H1 (cell line): ENCODE measurements around the gene SLC25A21. TPM values are rescaled to one million over a fixed set of nuclear protein-coding genes. Genes with fewer than 3 reads are reported as not detected.

Source experiments
- CTCF ChIA-PET: fragments of 300-600 bp; sonication (Branson Sonifier 250); formaldehyde crosslinking; loops from one replicate; lab custom pipeline; 2021; ENCODE audit not compliant: partially characterized antibody; lab: Charles Lee
- POLR2A ChIA-PET: fragments of 300-600 bp; sonication (Branson Sonifier 250); formaldehyde crosslinking; loops from one replicate; lab custom pipeline; 2021; ENCODE audit warnings: inconsistent platforms; ENCODE audit not compliant: partially characterized antibody; lab: Charles Lee
- DNase-seq, 2 experiments: peaks; one replicate each; pipeline versions ENCODE4 v3.0.0 to v3.0.0-alpha.2; 2010 to 2022; ENCODE audit warnings: low spot score in 2 of 2, low read depth in 1 of 2, mixed read lengths in 1 of 2
- FAIRE-seq: peaks from 2 replicates; lab custom pipeline; 2011; peaks lifted over from hg19 to GRCh38; lab: Jason Lieb, UNC
- H2AFZ ChIP-seq: 2 replicates; pipeline ENCODE4 v1.8.1; 2012; ENCODE audit warnings: low read length, inconsistent platforms
- H2AK5ac ChIP-seq: 2 replicates; pipeline ENCODE4 v1.6.1; 2013; ENCODE audit warnings: low read depth, low read length
- H2BK120ac ChIP-seq: replicated peaks from 2 replicates; pipeline ENCODE3; 2013; ENCODE audit warnings: low read depth, low read length, inconsistent platforms
- H2BK12ac ChIP-seq: 2 replicates; pipeline ENCODE4 v1.6.1; 2013; ENCODE audit warnings: low read depth, low read length
- H2BK15ac ChIP-seq: 2 replicates; pipeline ENCODE4 v1.6.1; 2013; ENCODE audit warnings: low read length
- H2BK20ac ChIP-seq: 2 replicates; pipeline ENCODE4 v1.6.1; 2013; ENCODE audit warnings: low read length
- H2BK5ac ChIP-seq: 2 replicates; pipeline ENCODE4 v1.6.1; 2013; ENCODE audit warnings: low read depth, low read length
- H3K14ac ChIP-seq: 2 replicates; pipeline ENCODE4 v1.6.1; 2013; ENCODE audit warnings: inconsistent platforms; ENCODE audit not compliant: insufficient read length
- H3K18ac ChIP-seq: 2 replicates; pipeline ENCODE4 v1.6.1; 2013; ENCODE audit warnings: low read length; ENCODE audit errors: extremely low read depth
- H3K23ac ChIP-seq: 2 replicates; pipeline ENCODE4 v1.6.1; 2013; ENCODE audit warnings: inconsistent platforms; ENCODE audit not compliant: insufficient read length
- H3K23me2 ChIP-seq: 2 replicates; pipeline ENCODE4 v1.6.1; 2013; ENCODE audit warnings: low read depth, low read length
- H3K27ac ChIP-seq: 2 replicates; pipeline ENCODE4 v1.6.1; 2011; ENCODE audit warnings: low read depth, low read length, inconsistent platforms
- H3K27me3 ChIP-seq, 4 experiments: replicated peaks in 1 of 4; 1 replicate in 1 of 4; 2 replicates in 3 of 4; pipeline versions ENCODE4 v1.6.1 to v1.8.1; 2011 to 2013; ENCODE audit warnings: low read length in 3 of 4, mild to moderate bottlenecking in 3 of 4, inconsistent platforms in 2 of 4, mixed read lengths in 2 of 4, moderate library complexity in 1 of 4; ENCODE audit not compliant: control insufficient read depth in 3 of 4, insufficient read depth in 3 of 4; ENCODE audit errors: extremely low read depth in 1 of 4
- H3K36me3 ChIP-seq, 4 experiments: 2 replicates each; pipeline versions ENCODE4 v1.6.1 to v1.8.1; 2011 to 2013; ENCODE audit warnings: mild to moderate bottlenecking in 4 of 4, low read length in 3 of 4, moderate library complexity in 2 of 4, control low read depth in 1 of 4, inconsistent platforms in 1 of 4; ENCODE audit not compliant: insufficient read depth in 4 of 4, control insufficient read depth in 2 of 4
- H3K4ac ChIP-seq: replicated peaks from 2 replicates; pipeline ENCODE3; 2013; ENCODE audit warnings: low read length, low read depth, mixed read lengths, inconsistent platforms; ENCODE audit not compliant: insufficient read length
- H3K4me1 ChIP-seq, 4 experiments: replicated peaks in 1 of 4; 1 replicate in 1 of 4; 2 replicates in 3 of 4; pipeline versions ENCODE4 v1.6.1 to v1.8.1; 2011 to 2013; ENCODE audit warnings: low read length in 3 of 4, inconsistent platforms in 2 of 4, mixed read lengths in 1 of 4; ENCODE audit not compliant: insufficient read depth in 4 of 4, control insufficient read depth in 3 of 4
- H3K4me2 ChIP-seq, 2 experiments: 2 replicates each; pipeline versions ENCODE4 v1.6.1 to v1.8.1; 2011 to 2013; ENCODE audit warnings: low read depth in 2 of 2, low read length in 2 of 2, control low read depth in 1 of 2, inconsistent platforms in 1 of 2, mild to moderate bottlenecking in 1 of 2; ENCODE audit not compliant: insufficient read depth in 1 of 2
- H3K4me3 ChIP-seq, 4 experiments: fragments of 200-600, 300-600 bp in 1 of 4; sonication (generic), shearing (Covaris generic), sonication (Bioruptor Twin) in 1 of 4; 2 replicates each; pipeline versions ENCODE4 v1.5.1 to v1.8.1; 2011 to 2016; ENCODE audit warnings: low read length in 4 of 4, low read depth in 3 of 4, control low read depth in 2 of 4, inconsistent platforms in 2 of 4, mild to moderate bottlenecking in 2 of 4, mixed read lengths in 1 of 4, moderate library complexity in 1 of 4; ENCODE audit not compliant: insufficient read depth in 2 of 4; ENCODE audit errors: extremely low read depth in 1 of 4
- H3K56ac ChIP-seq: replicated peaks from 2 replicates; pipeline ENCODE3; 2013; ENCODE audit warnings: low read depth, mild to moderate bottlenecking, mixed read lengths, low read length, inconsistent platforms; ENCODE audit not compliant: insufficient read length
- H3K79me1 ChIP-seq: 2 replicates; pipeline ENCODE4 v1.6.1; 2013; ENCODE audit warnings: low read depth, low read length, control low read depth
- H3K79me2 ChIP-seq, 2 experiments: 2 replicates each; pipeline versions ENCODE4 v1.6.1 to v1.8.1; 2012 to 2013; ENCODE audit warnings: low read length in 2 of 2, mild to moderate bottlenecking in 2 of 2, inconsistent platforms in 1 of 2; ENCODE audit not compliant: insufficient read depth in 2 of 2, control insufficient read depth in 1 of 2
- H3K9ac ChIP-seq, 4 experiments: replicated peaks in 1 of 4; 1 replicate in 1 of 4; 2 replicates in 3 of 4; pipeline versions ENCODE4 v1.6.1 to v1.8.1; 2011 to 2013; ENCODE audit warnings: low read depth in 3 of 4, low read length in 3 of 4, control low read depth in 2 of 4, mild to moderate bottlenecking in 2 of 4, moderate library complexity in 2 of 4, inconsistent platforms in 1 of 4; ENCODE audit errors: extremely low read depth in 1 of 4
- H3K9me3 ChIP-seq, 2 experiments: 2 replicates each; pipeline versions ENCODE4 v1.6.1 to v1.8.1; 2012 to 2013; ENCODE audit warnings: mild to moderate bottlenecking in 2 of 2, moderate library complexity in 2 of 2, control low read depth in 1 of 2, inconsistent platforms in 1 of 2, low read depth in 1 of 2, low read length in 1 of 2, mixed read lengths in 1 of 2; ENCODE audit not compliant: insufficient read depth in 2 of 2
- H4K20me1 ChIP-seq, 2 experiments: replicated peaks in 1 of 2; 2 replicates each; pipeline versions ENCODE3 to v1.8.1; 2011 to 2013; ENCODE audit warnings: inconsistent platforms in 2 of 2, low read length in 2 of 2, mild to moderate bottlenecking in 1 of 2; ENCODE audit not compliant: insufficient read depth in 2 of 2, control insufficient read depth in 1 of 2
- H4K5ac ChIP-seq: 2 replicates; pipeline ENCODE4 v1.6.1; 2013; ENCODE audit warnings: low read length, low read depth, mixed read lengths, inconsistent platforms; ENCODE audit not compliant: insufficient read length
- H4K8ac ChIP-seq: 2 replicates; pipeline ENCODE4 v1.8.0; 2013; ENCODE audit warnings: mild to moderate bottlenecking, moderate library complexity, low read length, inconsistent platforms; ENCODE audit not compliant: insufficient read depth; ENCODE audit errors: extremely low read depth
- H4K91ac ChIP-seq: replicated peaks from 2 replicates; pipeline ENCODE3; 2013; ENCODE audit warnings: low read length, mixed read lengths, inconsistent platforms; ENCODE audit not compliant: insufficient read length
- CBX5 ChIP-seq: fragments of 300-800, 300-1000 bp; sonication (generic); IDR thresholded peaks from 2 replicates; pipeline ENCODE4 v1.7.1; 2016; ENCODE audit warnings: antibody characterized with exemption, low read length, low read depth
- CEBPB ChIP-seq: IDR thresholded peaks from 2 replicates; pipeline ENCODE4 v1.6.1; 2012; ENCODE audit warnings: low read depth, low read length
- EZH2 ChIP-seq: fragments of 200-600 bp; sonication (generic); IDR thresholded peaks from 2 replicates; pipeline ENCODE4 v1.7.1; 2012; ENCODE audit warnings: low read depth, mild to moderate bottlenecking, moderate library complexity, low read length, inconsistent platforms; ENCODE audit not compliant: severe bottlenecking
- GTF2F1 ChIP-seq: IDR thresholded peaks from 2 replicates; pipeline ENCODE4 v1.6.1; 2012; ENCODE audit warnings: low read depth, low read length, improper control_type of control experiment, borderline replicate concordance
- KDM1A ChIP-seq: fragments of 200-600, 300-600 bp; sonication (generic); IDR thresholded peaks from 2 replicates; pipeline ENCODE4 v1.7.1; 2016; ENCODE audit warnings: mild to moderate bottlenecking, low read length, borderline replicate concordance
- MAX ChIP-seq: IDR thresholded peaks from 2 replicates; pipeline ENCODE4 v1.6.1; 2012; ENCODE audit warnings: inconsistent platforms
- POU5F1 ChIP-seq: IDR thresholded peaks from 2 replicates; pipeline ENCODE4 v1.6.1; 2011; ENCODE audit warnings: low read depth, mild to moderate bottlenecking, low read length, moderate library complexity
- SIX5 ChIP-seq: IDR thresholded peaks from 2 replicates; pipeline ENCODE4 v1.6.1; 2011; ENCODE audit warnings: mild to moderate bottlenecking, low read depth, low read length
- TBP ChIP-seq: IDR thresholded peaks from 2 replicates; pipeline ENCODE4 v1.6.1; 2011; ENCODE audit warnings: low read depth, low read length, improper control_type of control experiment
- ZNF274 ChIP-seq: IDR thresholded peaks from 2 replicates; pipeline ENCODE4 v1.7.0; 2012; ENCODE audit warnings: low read length, borderline replicate concordance; ENCODE audit errors: extremely low read depth
- WGBS, 2 experiments: shearing (Covaris generic) in 1 of 2; methylation state at CpG; one replicate each; pipeline versions ENCODE4 v1.1.6 to v1.1.7; 2013 to 2015; ENCODE audit warnings: low lambda C conversion rate in 2 of 2, mixed read lengths in 2 of 2, inconsistent platforms in 1 of 2, low coverage in 1 of 2, missing lambda C conversion rate in 1 of 2; ENCODE audit not compliant: insufficient replicate concordance in 2 of 2, insufficient coverage in 1 of 2, insufficient read length in 1 of 2; ENCODE audit errors: extremely low coverage in 1 of 2, missing lambda C conversion rate in 1 of 2; 5-methylcytosine and 5-hydroxymethylcytosine counted together
- polyA plus RNA-seq, 7 experiments: library from polyadenylated mRNA; depleted of rRNA in 3 of 7; stranded (reverse) in 5 of 7; unstranded in 2 of 7; fragments of >200 nt in 5 of 7; fragments of 200-250 nt in 2 of 7; gene quantifications; 1 replicate in 5 of 7; 2 replicates in 1 of 7; 4 replicates in 1 of 7; pipeline versions ENCODE4 v1.2.1 to v1.2.3, GENCODE V29; 2011 to 2013; ENCODE audit warnings: missing spikeins in 2 of 7, mixed read lengths in 2 of 7
- total RNA-seq: library from RNA; stranded (reverse); fragmentation: NEBNext Ultra II Directional; extraction: Animal tissue kit (Norgen Biotek cat#: 25700); gene quantifications from 2 replicates; pipeline ENCODE4 v1.2.1, GENCODE V29; 2021
- TF ChIP-seq, protein P1 (sequence below): IDR thresholded peaks from 2 replicates; pipeline ENCODE4 v1.6.1; 2012; ENCODE audit warnings: inconsistent platforms

SLC25A21 gene
- total and polyA plus RNA-seq, 2 of the 8 experiments (the other 6 are each of a cell fraction or from before 2014, with no cell fraction given) = 6.9 to 15.7 TPM

GRCh38 chr14:36848213-36848612 is 324.2 kb downstream of the SLC25A21 start:
- H3K23ac ChIP-seq = no peak overlapping the region
- DNase-seq (no peak), FAIRE-seq (no peak)
- WGBS, 2 experiments = 96% methylated on average over 5 of the region's 5 CpGs; no CpG with 5 or more reads in 1 of the 2 experiments
- H3K36me3 ChIP-seq = no peaks in the 10 kb centered on the region
- H3K4me3 ChIP-seq = no peak overlapping the region
- H3K9ac ChIP-seq = no peak overlapping the region
- no peak overlapping the region for H3K14ac ChIP-seq
- H3K23me2 ChIP-seq = no peaks in the 10 kb centered on the region
- no peaks in the 10 kb centered on the region for H3K79me1 ChIP-seq
- H3K9me3 ChIP-seq = no peaks in the 10 kb centered on the region
- H3K79me2 ChIP-seq = no peaks in the 10 kb centered on the region
- ChIA-PET POLR2A (no interaction called here), CTCF (interaction anchor here (1.4 kb wide), 1 partner anchor 19 kb away, joined by 3 read pairs; no protein-coding TSS in a partner anchor)
- H2BK15ac ChIP-seq = no peak overlapping the region
- H3K56ac ChIP-seq = no peak overlapping the region
- no peak overlapping the region for H2BK20ac ChIP-seq
- no peak overlapping the region for H3K18ac ChIP-seq
- H3K4me1 ChIP-seq = peaks cover 0 to 4% (median 0%) of the 10 kb centered on the region in 4 experiments; a peak in 2 of 7 replicates
- no peak overlapping the region for H2AFZ ChIP-seq
- H3K4ac ChIP-seq = no peak overlapping the region
- H4K5ac ChIP-seq = no peak overlapping the region
- no peaks in the 10 kb centered on the region for H4K20me1 ChIP-seq
- H2BK5ac ChIP-seq = no peak overlapping the region
- no peak overlapping the region for H4K91ac ChIP-seq
- H3K27ac ChIP-seq = no peak overlapping the region
- H3K4me2 ChIP-seq = no peak overlapping the region
- TF ChIP-seq GTF2F1 (no peak), TBP (no peak), POU5F1 (no peak), MAX (no peak), CBX5 (no peak), KDM1A (no peak), CEBPB (no peak), SIX5 (no peak), EZH2 (no peak), ZNF274 (no peak)
- TF ChIP-seq, protein P1, sequence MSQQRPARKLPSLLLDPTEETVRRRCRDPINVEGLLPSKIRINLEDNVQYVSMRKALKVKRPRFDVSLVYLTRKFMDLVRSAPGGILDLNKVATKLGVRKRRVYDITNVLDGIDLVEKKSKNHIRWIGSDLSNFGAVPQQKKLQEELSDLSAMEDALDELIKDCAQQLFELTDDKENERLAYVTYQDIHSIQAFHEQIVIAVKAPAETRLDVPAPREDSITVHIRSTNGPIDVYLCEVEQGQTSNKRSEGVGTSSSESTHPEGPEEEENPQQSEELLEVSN = no peak
- H2BK120ac ChIP-seq = no peak overlapping the region
- no peak overlapping the region for H4K8ac ChIP-seq
- H3K27me3 ChIP-seq = no peaks in the 10 kb centered on the region
- H2BK12ac ChIP-seq = no peak overlapping the region
- no peak overlapping the region for H2AK5ac ChIP-seq
